IMR-90 (cell line): ENCODE data around the gene DAG1. TPM values are rescaled to one million over a fixed set of nuclear protein-coding genes. Genes with fewer than 3 reads are reported as not detected.
A peak's percentile ranks its signal among the peaks of the same experiment; 100 is the strongest.

ENCODE experiments used
- ATAC-seq: fragments of 200-7000 bp; cut with Tn5 transposase; 2 replicates; pipeline ENCODE4 v1.9.1; 2020; ENCODE audit warnings: low read depth, mild to moderate bottlenecking, moderate library complexity
- BruUV-seq: library from RNA; stranded (reverse); fragments of 400-500 nt; replicated peaks from 2 replicates; lab custom pipeline; 2021; lab: Mats Ljungman, UMichigan
- CTCF ChIA-PET: fragments of 300-600 bp; formaldehyde crosslinking; extraction: SDS; loops from one replicate; lab custom pipeline; 2021; ENCODE audit warnings: antibody characterized with exemption; lab: Yijun Ruan, JAX
- POLR2A ChIA-PET: fragments of 300-600 bp; sonication (Branson Sonifier 250); formaldehyde crosslinking; loops from one replicate; lab custom pipeline; 2022; ENCODE audit warnings: antibody characterized with exemption; ENCODE audit not compliant: unreplicated experiment; lab: Charles Lee
- DNase-seq: peaks from one replicate; pipeline ENCODE4 v3.0.0; 2013
- H2AFZ ChIP-seq: replicated peaks from 2 replicates; pipeline ENCODE3; 2013; ENCODE audit warnings: low read length, mild to moderate bottlenecking; ENCODE audit not compliant: poor library complexity
- H2AK5ac ChIP-seq: 2 replicates; pipeline ENCODE4 v1.6.1; 2013; ENCODE audit warnings: low read depth, low read length, inconsistent platforms
- H2AK9ac ChIP-seq: replicated peaks from 2 replicates; pipeline ENCODE3; 2013; ENCODE audit warnings: mild to moderate bottlenecking, low read depth, low read length, moderate library complexity; ENCODE audit not compliant: poor library complexity
- H2BK120ac ChIP-seq: 2 replicates; pipeline ENCODE4 v1.6.1; 2013; ENCODE audit warnings: low read depth, low read length, inconsistent platforms
- H2BK15ac ChIP-seq: 3 replicates; pipeline ENCODE4 v1.6.1; 2013; ENCODE audit warnings: low read depth, low read length, inconsistent platforms
- H2BK20ac ChIP-seq: 2 replicates; pipeline ENCODE4 v1.6.1; 2013; ENCODE audit warnings: low read depth, mild to moderate bottlenecking, inconsistent platforms, low read length, moderate library complexity
- H2BK5ac ChIP-seq: 2 replicates; pipeline ENCODE4 v1.6.1; 2013; ENCODE audit warnings: mild to moderate bottlenecking, low read depth, low read length, inconsistent platforms; ENCODE audit not compliant: poor library complexity, severe bottlenecking
- H3K14ac ChIP-seq: replicated peaks from 2 replicates; pipeline ENCODE4 v1.6.1; 2013; ENCODE audit warnings: low read depth, low read length, inconsistent platforms
- H3K18ac ChIP-seq: 2 replicates; pipeline ENCODE4 v1.6.1; 2013; ENCODE audit warnings: low read depth, low read length, control low read depth
- H3K23ac ChIP-seq: 2 replicates; pipeline ENCODE4 v1.6.1; 2013; ENCODE audit warnings: low read depth, low read length, inconsistent platforms
- H3K27ac ChIP-seq: 2 replicates; pipeline ENCODE4 v1.5.1; 2013; ENCODE audit warnings: mild to moderate bottlenecking, control low read depth, low read length; ENCODE audit not compliant: insufficient read depth
- H3K27me3 ChIP-seq: 2 replicates; pipeline ENCODE4 v1.6.1; 2013; ENCODE audit warnings: low read length; ENCODE audit not compliant: control insufficient read depth, insufficient read depth
- H3K36me3 ChIP-seq: 2 replicates; pipeline ENCODE4 v1.6.1; 2013; ENCODE audit warnings: low read length, mixed read lengths; ENCODE audit not compliant: control insufficient read depth, insufficient read depth
- H3K4ac ChIP-seq: 2 replicates; pipeline ENCODE4 v1.6.1; 2013; ENCODE audit warnings: low read depth, low read length, inconsistent platforms
- H3K4me1 ChIP-seq: 2 replicates; pipeline ENCODE4 v1.6.1; 2013; ENCODE audit warnings: low read length, mixed read lengths; ENCODE audit not compliant: control insufficient read depth, insufficient read depth
- H3K4me2 ChIP-seq: 2 replicates; pipeline ENCODE4 v1.6.1; 2013; ENCODE audit warnings: low read depth, mild to moderate bottlenecking, control low read depth, low read length, moderate library complexity
- H3K4me3 ChIP-seq: 2 replicates; pipeline ENCODE4 v1.5.1; 2013; ENCODE audit warnings: low read depth, mild to moderate bottlenecking, control low read depth, low read length, moderate library complexity; ENCODE audit not compliant: insufficient read depth
- H3K56ac ChIP-seq: 2 replicates; pipeline ENCODE4 v1.6.1; 2013; ENCODE audit warnings: low read length, inconsistent platforms; ENCODE audit not compliant: insufficient read depth; ENCODE audit errors: extremely low read depth
- H3K79me1 ChIP-seq, 2 experiments: 2 replicates each; pipeline ENCODE4 v1.6.1; 2013; ENCODE audit warnings: low read length in 2 of 2, inconsistent platforms in 1 of 2, low read depth in 1 of 2
- H3K9ac ChIP-seq: 2 replicates; pipeline ENCODE4 v1.6.1; 2013; ENCODE audit warnings: low read depth, low read length, control low read depth
- H3K9me1 ChIP-seq: 2 replicates; pipeline ENCODE4 v1.6.1; 2013; ENCODE audit warnings: low read length, inconsistent platforms; ENCODE audit not compliant: insufficient read depth
- H3K9me3 ChIP-seq: 2 replicates; pipeline ENCODE4 v1.6.1; 2013; ENCODE audit warnings: low read length; ENCODE audit not compliant: control insufficient read depth, insufficient read depth
- H4K20me1 ChIP-seq: 2 replicates; pipeline ENCODE4 v1.6.1; 2013; ENCODE audit warnings: low read length, inconsistent platforms; ENCODE audit not compliant: insufficient read depth
- H4K5ac ChIP-seq: 2 replicates; pipeline ENCODE4 v1.6.1; 2013; ENCODE audit warnings: mild to moderate bottlenecking, low read depth, low read length, control low read depth
- H4K8ac ChIP-seq, 2 experiments: 2 replicates each; pipeline ENCODE4 v1.6.1; 2013; ENCODE audit warnings: low read depth in 2 of 2, low read length in 2 of 2, control low read depth in 1 of 2, inconsistent platforms in 1 of 2
- H4K91ac ChIP-seq: 2 replicates; pipeline ENCODE4 v1.6.1; 2013; ENCODE audit warnings: low read depth, low read length, inconsistent platforms; ENCODE audit not compliant: insufficient read depth
- BHLHE40 ChIP-seq: fragments of 150-350 bp; IDR thresholded peaks from 2 replicates; pipeline ENCODE4 v1.6.1; 2016; ENCODE audit warnings: mild to moderate bottlenecking, low read depth, low read length
- CEBPB ChIP-seq: IDR thresholded peaks from 2 replicates; pipeline ENCODE4 v1.6.1; 2012; ENCODE audit warnings: low read depth, low read length, improper control_type of control experiment
- CTCF ChIP-seq: conservative IDR thresholded peaks from 2 replicates; pipeline ENCODE4 v1.5.1; 2012; ENCODE audit warnings: mild to moderate bottlenecking, low read depth, low read length, improper control_type of control experiment
- FOS ChIP-seq: fragments of 150-350 bp; IDR thresholded peaks from 2 replicates; pipeline ENCODE4 v1.6.1; 2016; ENCODE audit warnings: low read depth, low read length
- MAFK ChIP-seq: IDR thresholded peaks from 2 replicates; pipeline ENCODE4 v1.6.1; 2012; ENCODE audit warnings: low read depth, low read length, improper control_type of control experiment
- MXI1 ChIP-seq: IDR thresholded peaks from 2 replicates; pipeline ENCODE4 v1.6.1; 2012; ENCODE audit warnings: low read depth, mild to moderate bottlenecking, low read length, moderate library complexity, borderline replicate concordance
- NFE2L2 ChIP-seq: fragments of 150-350 bp; IDR thresholded peaks from 2 replicates; pipeline ENCODE4 v1.6.1; 2016; ENCODE audit warnings: low read depth, mild to moderate bottlenecking, low read length
- RAD21 ChIP-seq: IDR thresholded peaks from 2 replicates; pipeline ENCODE4 v1.6.1; 2012; ENCODE audit warnings: low read length, improper control_type of control experiment
- RCOR1 ChIP-seq: IDR thresholded peaks from 2 replicates; pipeline ENCODE4 v1.6.1; 2012; ENCODE audit warnings: mild to moderate bottlenecking, low read length, improper control_type of control experiment; ENCODE audit not compliant: insufficient replicate concordance
- RFX5 ChIP-seq: IDR thresholded peaks from 2 replicates; pipeline ENCODE4 v1.8.0; 2012; ENCODE audit warnings: low read depth, mild to moderate bottlenecking, low read length, moderate library complexity
- SMC3 ChIP-seq: fragments of 150-350 bp; IDR thresholded peaks from 2 replicates; pipeline ENCODE4 v1.6.1; 2016; ENCODE audit warnings: low read depth, mild to moderate bottlenecking, antibody characterized with exemption, low read length, moderate library complexity
- WGBS, 2 experiments: methylation state at CpG; one replicate each; pipeline versions ENCODE4 v1.1.5 to v1.1.7; 2013; ENCODE audit warnings: missing lambda C conversion rate in 2 of 2; ENCODE audit not compliant: insufficient read length in 1 of 2; ENCODE audit errors: extremely low coverage in 2 of 2; 5-methylcytosine and 5-hydroxymethylcytosine counted together
- dilution Hi-C: fragments of 300-500 bp; cut with HindIII; formaldehyde crosslinking; loops from one replicate; pipeline ENCODE4 v1.14.3; 2018; ENCODE audit warnings: low sequenced_read_pairs; ENCODE audit not compliant: unreplicated experiment
- in situ Hi-C: fragments of 300-500 bp; cut with MboI; formaldehyde crosslinking; loops from 3 replicates; pipeline ENCODE4 v1.14.3; 2019; ENCODE audit warnings: low sequenced_read_pairs, inconsistent platforms, mixed read lengths
- intact Hi-C: fragments of 100-400 bp; cut with micrococcal nuclease; formaldehyde crosslinking; loops from 2 replicates; pipeline ENCODE4 v1.10.0; 2022
- polyA plus RNA-seq, 3 experiments: library from polyadenylated mRNA; depleted of rRNA; stranded (reverse); fragments of >200 nt; gene quantifications; 2 replicates each; pipeline ENCODE4 v1.2.3, GENCODE V29; 2012; ENCODE audit warnings: low replicate concordance in 1 of 3
- total RNA-seq: library from RNA; depleted of rRNA; stranded (reverse); fragments of >200 nt; gene quantifications from 2 replicates; pipeline ENCODE4 v1.2.3, GENCODE V29; 2012
- TF ChIP-seq, protein P1 (sequence below): fragments of 150-350 bp; IDR thresholded peaks from 2 replicates; pipeline ENCODE4 v1.6.1; 2016; ENCODE audit warnings: low read depth, mild to moderate bottlenecking, low read length, moderate library complexity, borderline replicate concordance

DAG1 gene
- total and polyA plus RNA-seq, 2 of the 4 experiments (the other 2 are of a cell fraction) = 31.0 to 40.2 TPM

DNA sequence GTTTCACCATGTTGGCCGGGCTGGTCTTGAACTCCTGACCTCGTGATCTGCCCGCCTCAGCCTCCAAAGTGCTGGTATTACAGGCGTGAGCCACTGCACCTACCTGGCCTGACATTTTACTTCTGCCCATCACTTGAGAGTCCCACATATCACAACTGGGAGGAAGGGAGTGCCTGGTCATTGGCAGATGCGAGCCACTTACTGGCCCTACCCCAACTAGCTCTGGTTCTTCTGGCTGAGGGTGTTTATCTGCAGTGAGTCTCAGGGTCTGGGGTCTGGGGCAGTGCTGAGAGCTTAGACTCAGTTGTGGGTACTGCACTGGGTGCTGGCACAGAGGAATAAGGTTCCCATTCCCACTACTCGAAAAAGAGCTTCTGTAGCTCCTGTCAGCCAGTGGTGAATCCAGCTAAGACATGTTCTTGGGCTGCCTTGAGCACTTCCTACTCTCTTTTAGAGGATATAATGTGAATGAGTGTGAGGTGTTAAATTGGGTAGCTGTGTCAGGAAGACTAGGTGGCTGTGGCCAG is 30.2 kb downstream of the DAG1 start:
- Histone ChIP-seq H2BK5ac (peak overlapping the region; percentile 10), H2BK20ac (peak overlapping the region; percentile 3; the same call in 1 of the 2 replicates), H3K9me1 (peaks cover 15% of the 10 kb centered on the region), H4K8ac (peak overlapping the region in 1 of 2 experiments; percentile 26; a peak in 2 of 4 replicates), H3K27ac (peak overlapping the region; percentile 54), H2AK5ac (peak overlapping the region; percentile 70; the same call in 1 of the 2 replicates), H3K23ac (peak overlapping the region; percentile 50), H3K27me3 (no peaks in the 10 kb centered on the region), H4K91ac (peak overlapping the region; percentile 40), H3K9ac (peak overlapping the region; percentile 49), H3K79me1 (peaks cover 21 to 53% of the 10 kb centered on the region in 2 experiments), H3K9me3 (no peaks in the 10 kb centered on the region), H2AK9ac (peak overlapping the region; percentile 3), H3K4me3 (no peak overlapping the region), H4K5ac (peak overlapping the region; percentile 60), H3K56ac (peak overlapping the region; percentile 45), H3K4ac (peak overlapping the region; percentile 65), H2BK15ac (peak overlapping the region; percentile 29; the same call in 1 of the 3 replicates), H3K4me2 (peak overlapping the region; percentile 74), H3K18ac (peak overlapping the region; percentile 24), H3K14ac (peak overlapping the region; percentile 73), H4K20me1 (no peaks in the 10 kb centered on the region), H2BK120ac (peak overlapping the region; percentile 48), H3K36me3 (no peaks in the 10 kb centered on the region), H2AFZ (peak overlapping the region; percentile 75), H3K4me1 (peaks cover 14% of the 10 kb centered on the region)
- TF ChIP-seq SMC3 (no peak), RCOR1 (no peak), MAFK (no peak), RAD21 (no peak), CEBPB (no peak), RFX5 (no peak), MXI1 (no peak), FOS (no peak), NFE2L2 (no peak), CTCF (no peak), BHLHE40 (no peak)
- TF ChIP-seq, protein P1, sequence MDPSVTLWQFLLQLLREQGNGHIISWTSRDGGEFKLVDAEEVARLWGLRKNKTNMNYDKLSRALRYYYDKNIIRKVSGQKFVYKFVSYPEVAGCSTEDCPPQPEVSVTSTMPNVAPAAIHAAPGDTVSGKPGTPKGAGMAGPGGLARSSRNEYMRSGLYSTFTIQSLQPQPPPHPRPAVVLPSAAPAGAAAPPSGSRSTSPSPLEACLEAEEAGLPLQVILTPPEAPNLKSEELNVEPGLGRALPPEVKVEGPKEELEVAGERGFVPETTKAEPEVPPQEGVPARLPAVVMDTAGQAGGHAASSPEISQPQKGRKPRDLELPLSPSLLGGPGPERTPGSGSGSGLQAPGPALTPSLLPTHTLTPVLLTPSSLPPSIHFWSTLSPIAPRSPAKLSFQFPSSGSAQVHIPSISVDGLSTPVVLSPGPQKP = no peak
- peak; percentile 33; the same call in 1 of the 2 replicates for ATAC-seq
- ChIA-PET CTCF (interaction anchor here (1.3 kb wide), 1 partner anchor 40 kb away, joined by 4 read pairs; no protein-coding TSS in a partner anchor), POLR2A (interaction anchor here (0.6 kb wide), 1 partner anchor 13 kb away, joined by 3 read pairs; no protein-coding TSS in a partner anchor)
- intact Hi-C loops = loop anchor here (2.0 kb wide), 1 partner anchor 29 kb away; the partner anchor contains the start of gene DAG1
- WGBS, 2 experiments = no CpG with 5 or more reads among the region's 6 CpGs
- in situ Hi-C loops = no loop called here
- dilution Hi-C loops = no loop called here
- no TSS peak for BruUV-seq
- no peak for DNase-seq
